IMR-90 (cell line): ENCODE results near the gene TTC23L. TPM values are rescaled to one million over a fixed set of nuclear protein-coding genes. Genes with fewer than 3 reads are reported as not detected.

ENCODE experiments used
- ATAC-seq: fragments of 200-7000 bp; cut with Tn5 transposase; 2 replicates; pipeline ENCODE4 v1.9.1; 2020; ENCODE audit warnings: low read depth, mild to moderate bottlenecking, moderate library complexity
- BruUV-seq: library from RNA; stranded (reverse); fragments of 400-500 nt; replicated peaks from 2 replicates; lab custom pipeline; 2021; lab: Mats Ljungman, UMichigan
- CTCF ChIA-PET: fragments of 300-600 bp; formaldehyde crosslinking; extraction: SDS; loops from one replicate; lab custom pipeline; 2021; ENCODE audit warnings: antibody characterized with exemption; lab: Yijun Ruan, JAX
- POLR2A ChIA-PET: fragments of 300-600 bp; sonication (Branson Sonifier 250); formaldehyde crosslinking; loops from one replicate; lab custom pipeline; 2022; ENCODE audit warnings: antibody characterized with exemption; ENCODE audit not compliant: unreplicated experiment; lab: Charles Lee
- DNase-seq: peaks from one replicate; pipeline ENCODE4 v3.0.0; 2013
- H2AFZ ChIP-seq: replicated peaks from 2 replicates; pipeline ENCODE3; 2013; ENCODE audit warnings: low read length, mild to moderate bottlenecking; ENCODE audit not compliant: poor library complexity
- H2AK5ac ChIP-seq: 2 replicates; pipeline ENCODE4 v1.6.1; 2013; ENCODE audit warnings: low read depth, low read length, inconsistent platforms
- H2AK9ac ChIP-seq: replicated peaks from 2 replicates; pipeline ENCODE3; 2013; ENCODE audit warnings: mild to moderate bottlenecking, low read depth, low read length, moderate library complexity; ENCODE audit not compliant: poor library complexity
- H2BK120ac ChIP-seq: 2 replicates; pipeline ENCODE4 v1.6.1; 2013; ENCODE audit warnings: low read depth, low read length, inconsistent platforms
- H2BK15ac ChIP-seq: 3 replicates; pipeline ENCODE4 v1.6.1; 2013; ENCODE audit warnings: low read depth, low read length, inconsistent platforms
- H2BK20ac ChIP-seq: 2 replicates; pipeline ENCODE4 v1.6.1; 2013; ENCODE audit warnings: low read depth, mild to moderate bottlenecking, inconsistent platforms, low read length, moderate library complexity
- H2BK5ac ChIP-seq: 2 replicates; pipeline ENCODE4 v1.6.1; 2013; ENCODE audit warnings: mild to moderate bottlenecking, low read depth, low read length, inconsistent platforms; ENCODE audit not compliant: poor library complexity, severe bottlenecking
- H3K14ac ChIP-seq: replicated peaks from 2 replicates; pipeline ENCODE4 v1.6.1; 2013; ENCODE audit warnings: low read depth, low read length, inconsistent platforms
- H3K18ac ChIP-seq: 2 replicates; pipeline ENCODE4 v1.6.1; 2013; ENCODE audit warnings: low read depth, low read length, control low read depth
- H3K23ac ChIP-seq: 2 replicates; pipeline ENCODE4 v1.6.1; 2013; ENCODE audit warnings: low read depth, low read length, inconsistent platforms
- H3K27ac ChIP-seq: 2 replicates; pipeline ENCODE4 v1.5.1; 2013; ENCODE audit warnings: mild to moderate bottlenecking, control low read depth, low read length; ENCODE audit not compliant: insufficient read depth
- H3K27me3 ChIP-seq: 2 replicates; pipeline ENCODE4 v1.6.1; 2013; ENCODE audit warnings: low read length; ENCODE audit not compliant: control insufficient read depth, insufficient read depth
- H3K36me3 ChIP-seq: 2 replicates; pipeline ENCODE4 v1.6.1; 2013; ENCODE audit warnings: low read length, mixed read lengths; ENCODE audit not compliant: control insufficient read depth, insufficient read depth
- H3K4ac ChIP-seq: 2 replicates; pipeline ENCODE4 v1.6.1; 2013; ENCODE audit warnings: low read depth, low read length, inconsistent platforms
- H3K4me1 ChIP-seq: 2 replicates; pipeline ENCODE4 v1.6.1; 2013; ENCODE audit warnings: low read length, mixed read lengths; ENCODE audit not compliant: control insufficient read depth, insufficient read depth
- H3K4me2 ChIP-seq: 2 replicates; pipeline ENCODE4 v1.6.1; 2013; ENCODE audit warnings: low read depth, mild to moderate bottlenecking, control low read depth, low read length, moderate library complexity
- H3K4me3 ChIP-seq: 2 replicates; pipeline ENCODE4 v1.5.1; 2013; ENCODE audit warnings: low read depth, mild to moderate bottlenecking, control low read depth, low read length, moderate library complexity; ENCODE audit not compliant: insufficient read depth
- H3K56ac ChIP-seq: 2 replicates; pipeline ENCODE4 v1.6.1; 2013; ENCODE audit warnings: low read length, inconsistent platforms; ENCODE audit not compliant: insufficient read depth; ENCODE audit errors: extremely low read depth
- H3K79me1 ChIP-seq, 2 experiments: 2 replicates each; pipeline ENCODE4 v1.6.1; 2013; ENCODE audit warnings: low read length in 2 of 2, inconsistent platforms in 1 of 2, low read depth in 1 of 2
- H3K9ac ChIP-seq: 2 replicates; pipeline ENCODE4 v1.6.1; 2013; ENCODE audit warnings: low read depth, low read length, control low read depth
- H3K9me1 ChIP-seq: 2 replicates; pipeline ENCODE4 v1.6.1; 2013; ENCODE audit warnings: low read length, inconsistent platforms; ENCODE audit not compliant: insufficient read depth
- H3K9me3 ChIP-seq: 2 replicates; pipeline ENCODE4 v1.6.1; 2013; ENCODE audit warnings: low read length; ENCODE audit not compliant: control insufficient read depth, insufficient read depth
- H4K20me1 ChIP-seq: 2 replicates; pipeline ENCODE4 v1.6.1; 2013; ENCODE audit warnings: low read length, inconsistent platforms; ENCODE audit not compliant: insufficient read depth
- H4K5ac ChIP-seq: 2 replicates; pipeline ENCODE4 v1.6.1; 2013; ENCODE audit warnings: mild to moderate bottlenecking, low read depth, low read length, control low read depth
- H4K8ac ChIP-seq, 2 experiments: 2 replicates each; pipeline ENCODE4 v1.6.1; 2013; ENCODE audit warnings: low read depth in 2 of 2, low read length in 2 of 2, control low read depth in 1 of 2, inconsistent platforms in 1 of 2
- H4K91ac ChIP-seq: 2 replicates; pipeline ENCODE4 v1.6.1; 2013; ENCODE audit warnings: low read depth, low read length, inconsistent platforms; ENCODE audit not compliant: insufficient read depth
- BHLHE40 ChIP-seq: fragments of 150-350 bp; IDR thresholded peaks from 2 replicates; pipeline ENCODE4 v1.6.1; 2016; ENCODE audit warnings: mild to moderate bottlenecking, low read depth, low read length
- CEBPB ChIP-seq: IDR thresholded peaks from 2 replicates; pipeline ENCODE4 v1.6.1; 2012; ENCODE audit warnings: low read depth, low read length, improper control_type of control experiment
- CHD1 ChIP-seq: IDR thresholded peaks from 2 replicates; pipeline ENCODE4 v1.6.1; 2012; ENCODE audit warnings: low read depth, low read length, improper control_type of control experiment
- FOS ChIP-seq: fragments of 150-350 bp; IDR thresholded peaks from 2 replicates; pipeline ENCODE4 v1.6.1; 2016; ENCODE audit warnings: low read depth, low read length
- MAFK ChIP-seq: IDR thresholded peaks from 2 replicates; pipeline ENCODE4 v1.6.1; 2012; ENCODE audit warnings: low read depth, low read length, improper control_type of control experiment
- MAZ ChIP-seq: IDR thresholded peaks from 2 replicates; pipeline ENCODE4 v1.6.1; 2012; ENCODE audit warnings: low read depth, mild to moderate bottlenecking, low read length, improper control_type of control experiment, moderate library complexity, borderline replicate concordance
- MXI1 ChIP-seq: IDR thresholded peaks from 2 replicates; pipeline ENCODE4 v1.6.1; 2012; ENCODE audit warnings: low read depth, mild to moderate bottlenecking, low read length, moderate library complexity, borderline replicate concordance
- NFE2L2 ChIP-seq: fragments of 150-350 bp; IDR thresholded peaks from 2 replicates; pipeline ENCODE4 v1.6.1; 2016; ENCODE audit warnings: low read depth, mild to moderate bottlenecking, low read length
- POLR2A ChIP-seq: IDR thresholded peaks from 2 replicates; pipeline ENCODE4 v1.6.1; 2012; ENCODE audit warnings: mild to moderate bottlenecking, low read depth, low read length
- RAD21 ChIP-seq: IDR thresholded peaks from 2 replicates; pipeline ENCODE4 v1.6.1; 2012; ENCODE audit warnings: low read length, improper control_type of control experiment
- RCOR1 ChIP-seq: IDR thresholded peaks from 2 replicates; pipeline ENCODE4 v1.6.1; 2012; ENCODE audit warnings: mild to moderate bottlenecking, low read length, improper control_type of control experiment; ENCODE audit not compliant: insufficient replicate concordance
- RFX5 ChIP-seq: IDR thresholded peaks from 2 replicates; pipeline ENCODE4 v1.8.0; 2012; ENCODE audit warnings: low read depth, mild to moderate bottlenecking, low read length, moderate library complexity
- SMC3 ChIP-seq: fragments of 150-350 bp; IDR thresholded peaks from 2 replicates; pipeline ENCODE4 v1.6.1; 2016; ENCODE audit warnings: low read depth, mild to moderate bottlenecking, antibody characterized with exemption, low read length, moderate library complexity
- WGBS, 2 experiments: methylation state at CpG; one replicate each; pipeline versions ENCODE4 v1.1.5 to v1.1.7; 2013; ENCODE audit warnings: missing lambda C conversion rate in 2 of 2; ENCODE audit not compliant: insufficient read length in 1 of 2; ENCODE audit errors: extremely low coverage in 2 of 2; 5-methylcytosine and 5-hydroxymethylcytosine counted together
- dilution Hi-C: fragments of 300-500 bp; cut with HindIII; formaldehyde crosslinking; loops from one replicate; pipeline ENCODE4 v1.14.3; 2018; ENCODE audit warnings: low sequenced_read_pairs; ENCODE audit not compliant: unreplicated experiment
- in situ Hi-C: fragments of 300-500 bp; cut with MboI; formaldehyde crosslinking; loops from 3 replicates; pipeline ENCODE4 v1.14.3; 2019; ENCODE audit warnings: low sequenced_read_pairs, inconsistent platforms, mixed read lengths
- intact Hi-C: fragments of 100-400 bp; cut with micrococcal nuclease; formaldehyde crosslinking; loops from 2 replicates; pipeline ENCODE4 v1.10.0; 2022
- polyA plus RNA-seq, 3 experiments: library from polyadenylated mRNA; depleted of rRNA; stranded (reverse); fragments of >200 nt; gene quantifications; 2 replicates each; pipeline ENCODE4 v1.2.3, GENCODE V29; 2012; ENCODE audit warnings: low replicate concordance in 1 of 3
- total RNA-seq: library from RNA; depleted of rRNA; stranded (reverse); fragments of >200 nt; gene quantifications from 2 replicates; pipeline ENCODE4 v1.2.3, GENCODE V29; 2012
- TF ChIP-seq, protein P1 (sequence below): fragments of 150-350 bp; IDR thresholded peaks from 2 replicates; pipeline ENCODE4 v1.6.1; 2017; ENCODE audit warnings: mild to moderate bottlenecking, antibody characterized with exemption, low read length, low read depth
- TF ChIP-seq, protein P2 (sequence below): conservative IDR thresholded peaks from 2 replicates; pipeline ENCODE4 v1.5.1; 2012; ENCODE audit warnings: mild to moderate bottlenecking, low read depth, low read length, improper control_type of control experiment
- TF ChIP-seq, protein P3 (sequence below): fragments of 150-350 bp; IDR thresholded peaks from 2 replicates; pipeline ENCODE4 v1.6.1; 2016; ENCODE audit warnings: low read depth, mild to moderate bottlenecking, low read length, moderate library complexity, borderline replicate concordance

Gene TTC23L
- total and polyA plus RNA-seq, 2 of the 4 experiments (the other 2 are of a cell fraction), result under 0.01 TPM; not detected in 1

DNA sequence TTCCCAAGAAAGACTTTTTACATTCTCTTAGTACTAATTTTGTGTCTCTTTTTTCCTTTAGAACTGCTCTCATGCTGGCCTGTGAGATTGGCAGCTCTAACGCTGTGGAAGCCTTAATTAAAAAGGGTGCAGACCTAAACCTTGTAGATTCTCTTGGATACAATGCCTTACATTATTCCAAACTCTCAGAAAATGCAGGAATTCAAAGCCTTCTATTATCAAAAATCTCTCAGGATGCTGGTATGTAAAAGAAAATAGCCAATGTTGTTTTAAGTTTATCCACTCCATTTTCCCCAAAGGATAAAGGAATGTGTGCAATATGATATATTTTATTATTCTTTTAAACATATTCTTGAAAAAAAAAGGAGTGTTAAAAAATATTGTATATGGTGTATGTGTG is 27.3 kb upstream of the TTC23L start:
- H3K79me1 ChIP-seq, result peaks cover 22 to 32% of the 10 kb centered on the region in 2 experiments
- TF ChIP-seq RAD21, result no peak
- TF ChIP-seq, protein P1, sequence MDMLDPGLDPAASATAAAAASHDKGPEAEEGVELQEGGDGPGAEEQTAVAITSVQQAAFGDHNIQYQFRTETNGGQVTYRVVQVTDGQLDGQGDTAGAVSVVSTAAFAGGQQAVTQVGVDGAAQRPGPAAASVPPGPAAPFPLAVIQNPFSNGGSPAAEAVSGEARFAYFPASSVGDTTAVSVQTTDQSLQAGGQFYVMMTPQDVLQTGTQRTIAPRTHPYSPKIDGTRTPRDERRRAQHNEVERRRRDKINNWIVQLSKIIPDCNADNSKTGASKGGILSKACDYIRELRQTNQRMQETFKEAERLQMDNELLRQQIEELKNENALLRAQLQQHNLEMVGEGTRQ, result no peak
- TF ChIP-seq, protein P2, sequence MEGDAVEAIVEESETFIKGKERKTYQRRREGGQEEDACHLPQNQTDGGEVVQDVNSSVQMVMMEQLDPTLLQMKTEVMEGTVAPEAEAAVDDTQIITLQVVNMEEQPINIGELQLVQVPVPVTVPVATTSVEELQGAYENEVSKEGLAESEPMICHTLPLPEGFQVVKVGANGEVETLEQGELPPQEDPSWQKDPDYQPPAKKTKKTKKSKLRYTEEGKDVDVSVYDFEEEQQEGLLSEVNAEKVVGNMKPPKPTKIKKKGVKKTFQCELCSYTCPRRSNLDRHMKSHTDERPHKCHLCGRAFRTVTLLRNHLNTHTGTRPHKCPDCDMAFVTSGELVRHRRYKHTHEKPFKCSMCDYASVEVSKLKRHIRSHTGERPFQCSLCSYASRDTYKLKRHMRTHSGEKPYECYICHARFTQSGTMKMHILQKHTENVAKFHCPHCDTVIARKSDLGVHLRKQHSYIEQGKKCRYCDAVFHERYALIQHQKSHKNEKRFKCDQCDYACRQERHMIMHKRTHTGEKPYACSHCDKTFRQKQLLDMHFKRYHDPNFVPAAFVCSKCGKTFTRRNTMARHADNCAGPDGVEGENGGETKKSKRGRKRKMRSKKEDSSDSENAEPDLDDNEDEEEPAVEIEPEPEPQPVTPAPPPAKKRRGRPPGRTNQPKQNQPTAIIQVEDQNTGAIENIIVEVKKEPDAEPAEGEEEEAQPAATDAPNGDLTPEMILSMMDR, result no peak
- TF ChIP-seq, protein P3, sequence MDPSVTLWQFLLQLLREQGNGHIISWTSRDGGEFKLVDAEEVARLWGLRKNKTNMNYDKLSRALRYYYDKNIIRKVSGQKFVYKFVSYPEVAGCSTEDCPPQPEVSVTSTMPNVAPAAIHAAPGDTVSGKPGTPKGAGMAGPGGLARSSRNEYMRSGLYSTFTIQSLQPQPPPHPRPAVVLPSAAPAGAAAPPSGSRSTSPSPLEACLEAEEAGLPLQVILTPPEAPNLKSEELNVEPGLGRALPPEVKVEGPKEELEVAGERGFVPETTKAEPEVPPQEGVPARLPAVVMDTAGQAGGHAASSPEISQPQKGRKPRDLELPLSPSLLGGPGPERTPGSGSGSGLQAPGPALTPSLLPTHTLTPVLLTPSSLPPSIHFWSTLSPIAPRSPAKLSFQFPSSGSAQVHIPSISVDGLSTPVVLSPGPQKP, result no peak
- no peak for TF ChIP-seq MXI1
- TF ChIP-seq NFE2L2, result no peak
- no peak for TF ChIP-seq SMC3
- no peak for TF ChIP-seq RCOR1
- TF ChIP-seq CEBPB, result no peak
- TF ChIP-seq POLR2A, result no peak
- no peak for TF ChIP-seq MAZ
- no peak for TF ChIP-seq CHD1
- TF ChIP-seq BHLHE40, result no peak
- no peak for TF ChIP-seq MAFK
- no peak for TF ChIP-seq FOS
- TF ChIP-seq RFX5, result no peak
- no peak overlapping the region for H2AK5ac ChIP-seq
- no peak overlapping the region for H2BK120ac ChIP-seq
- dilution Hi-C loops, result no loop called here
- CTCF ChIA-PET, result no interaction called here
- no peak overlapping the region for H4K8ac ChIP-seq
- H4K5ac ChIP-seq, result no peak overlapping the region
- ATAC-seq (no peak), DNase-seq (no peak)
- H3K4me1 ChIP-seq, result no peaks in the 10 kb centered on the region
- H2BK5ac ChIP-seq, result no peak overlapping the region
- H2BK20ac ChIP-seq, result no peak overlapping the region
- H2AFZ ChIP-seq, result no peak overlapping the region
- H2AK9ac ChIP-seq, result no peak overlapping the region
- no CpG with 5 or more reads among the region's 1 CpG for WGBS, 2 experiments
- peaks cover 34% of the 10 kb centered on the region for H3K36me3 ChIP-seq
- H4K20me1 ChIP-seq, result peaks cover 8% of the 10 kb centered on the region
- no peak overlapping the region for H3K4me2 ChIP-seq
- no peak overlapping the region for H3K4me3 ChIP-seq
- no peak overlapping the region for H3K56ac ChIP-seq
- H3K4ac ChIP-seq, result no peak overlapping the region
- intact Hi-C loops, result loop anchor here (5.0 kb wide), 1 partner anchor 284 kb away; no protein-coding TSS in a partner anchor
- H3K27ac ChIP-seq, result no peak overlapping the region
- in situ Hi-C loops, result no loop called here
- no peaks in the 10 kb centered on the region for H3K9me3 ChIP-seq
- no peak overlapping the region for H3K23ac ChIP-seq
- no peaks in the 10 kb centered on the region for H3K27me3 ChIP-seq
- no peak overlapping the region for H2BK15ac ChIP-seq
- H3K9ac ChIP-seq, result no peak overlapping the region
- POLR2A ChIA-PET, result no interaction called here
- H4K91ac ChIP-seq, result no peak overlapping the region
- BruUV-seq, result no TSS peak
- no peak overlapping the region for H3K18ac ChIP-seq
- H3K9me1 ChIP-seq, result peaks cover 14% of the 10 kb centered on the region
- H3K14ac ChIP-seq, result no peak overlapping the region
